SK-N-SH treated with all-trans-retinoic acid at 6 μM for 48 hours (cell line): Measurements from ENCODE around the gene EMC10.

ENCODE experiments used
- ATAC-seq: fragments of 200-7000 bp; cut with Tn5 transposase; 3 replicates; pipeline ENCODE4 v1.9.1; 2020; ENCODE audit warnings: mild to moderate bottlenecking, moderate library complexity
- ARNTL ChIP-seq: fragments of 450-650 bp; formaldehyde crosslinking; IDR thresholded peaks from 2 replicates; pipeline ENCODE4 v1.5.0; 2020; ENCODE audit warnings: low read depth, mild to moderate bottlenecking, moderate library complexity, borderline replicate concordance
- BACH2 ChIP-seq: fragments of 250-450 bp; sonication (Bioruptor Pico); IDR thresholded peaks from 2 replicates; pipeline ENCODE4 v1.9.0; 2021; ENCODE audit warnings: mild to moderate bottlenecking, borderline replicate concordance
- CREB5 ChIP-seq: fragments of 250-450 bp; sonication (Bioruptor Pico); IDR thresholded peaks from 2 replicates; pipeline ENCODE4 v1.5.1; 2020; ENCODE audit warnings: low read depth, mild to moderate bottlenecking, moderate library complexity
- CSDC2 ChIP-seq: fragments of 250-450 bp; sonication (Bioruptor Pico); IDR thresholded peaks from 2 replicates; pipeline ENCODE4 v1.5.0; 2020; ENCODE audit warnings: mild to moderate bottlenecking, moderate library complexity
- CSRNP3 ChIP-seq: fragments of 250-450 bp; sonication (Bioruptor Pico); IDR thresholded peaks from 2 replicates; pipeline ENCODE4 v1.5.1; 2021; ENCODE audit warnings: mild to moderate bottlenecking, moderate library complexity
- ESRRG ChIP-seq: fragments of 250-450 bp; sonication (Bioruptor Pico); IDR thresholded peaks from 2 replicates; pipeline ENCODE4 v1.6.1; 2021; ENCODE audit warnings: mild to moderate bottlenecking
- GLIS3 ChIP-seq: fragments of 250-450 bp; sonication (Bioruptor Pico); IDR thresholded peaks from 2 replicates; pipeline ENCODE4 v1.5.0; 2020; ENCODE audit warnings: mild to moderate bottlenecking, moderate library complexity
- ISL1 ChIP-seq: fragments of 250-450 bp; sonication (Bioruptor Pico); IDR thresholded peaks from 2 replicates; pipeline ENCODE4 v2.1.2; 2022; ENCODE audit warnings: mild to moderate bottlenecking, moderate library complexity
- OSR1 ChIP-seq: fragments of 250-450 bp; sonication (Bioruptor Pico); IDR thresholded peaks from 2 replicates; pipeline ENCODE4 v1.8.0; 2022; ENCODE audit warnings: moderate library complexity, mild to moderate bottlenecking, inconsistent platforms
- PATZ1 ChIP-seq: fragments of 250-450 bp; sonication (Bioruptor Pico); IDR thresholded peaks from 2 replicates; pipeline ENCODE4 v1.8.0; 2020; ENCODE audit warnings: mild to moderate bottlenecking, moderate library complexity, borderline replicate concordance
- POU6F1 ChIP-seq: fragments of 250-450 bp; sonication (Bioruptor Pico); IDR thresholded peaks from 2 replicates; pipeline ENCODE4 v1.8.0; 2021; ENCODE audit warnings: low read depth, mild to moderate bottlenecking, moderate library complexity, borderline replicate concordance
- RARB ChIP-seq: fragments of 250-450 bp; sonication (Bioruptor Pico); IDR thresholded peaks from 2 replicates; pipeline ENCODE4 v1.8.0; 2021; ENCODE audit warnings: mild to moderate bottlenecking, moderate library complexity
- SNAI2 ChIP-seq: fragments of 250-450 bp; sonication (Bioruptor Pico); IDR thresholded peaks from 2 replicates; pipeline ENCODE4 v1.5.0; 2020; ENCODE audit warnings: mild to moderate bottlenecking, moderate library complexity
- TOX ChIP-seq: fragments of 250-450 bp; sonication (Bioruptor Pico); IDR thresholded peaks from 2 replicates; pipeline ENCODE4 v1.8.0; 2021; ENCODE audit warnings: mild to moderate bottlenecking, moderate library complexity, borderline replicate concordance
- ZC3H10 ChIP-seq: fragments of 250-450 bp; sonication (Bioruptor Pico); IDR thresholded peaks from 2 replicates; pipeline ENCODE4 v1.5.1; 2021; ENCODE audit warnings: mild to moderate bottlenecking, moderate library complexity
- ZFP3 ChIP-seq: fragments of 250-450 bp; sonication (Bioruptor Pico); IDR thresholded peaks from 2 replicates; pipeline ENCODE4 v1.5.0; 2020; ENCODE audit warnings: mild to moderate bottlenecking, moderate library complexity
- ZFP30 ChIP-seq: fragments of 450-650 bp; formaldehyde crosslinking; IDR thresholded peaks from 2 replicates; pipeline ENCODE4 v1.5.0; 2022; ENCODE audit warnings: mild to moderate bottlenecking, moderate library complexity
- ZNF70 ChIP-seq: fragments of 450-650 bp; formaldehyde crosslinking; IDR thresholded peaks from 2 replicates; pipeline ENCODE4 v1.5.0; 2020; ENCODE audit warnings: mild to moderate bottlenecking, moderate library complexity
- ZNF8 ChIP-seq: fragments of 450-650 bp; formaldehyde crosslinking; IDR thresholded peaks from 2 replicates; pipeline ENCODE4 v1.5.0; 2020; ENCODE audit warnings: mild to moderate bottlenecking, moderate library complexity

EMC10 gene

GRCh38 chr19:50486823-50487515 lies 10.7 kb downstream of the EMC10 start:
- TF ChIP-seq BACH2 (CRISPR knock-in tag) = no peak
- ATAC-seq = peak; percentile 8; the same call in 1 of the 3 replicates

- TF ChIP-seq SNAI2 (CRISPR knock-in tag) = no peak
- 0 out of 2 replicates have a peak, but pooled peaks have one; percentile 21 for TF ChIP-seq ESRRG
- peak; percentile 28 for ATAC-seq
Observed at GRCh38 chr19:50488389-50489194, 12.3 kb downstream of the EMC10 start.

GRCh38 chr19:50489461-50490011 lies 13.2 kb downstream of the EMC10 start:
- TF ChIP-seq POU6F1 (no peak), PATZ1 (CRISPR knock-in tag) (no peak), CREB5 (no peak), TOX (CRISPR knock-in tag) (no peak), OSR1 (no peak), ZC3H10 (CRISPR knock-in tag) (no peak), ARNTL (no peak), SNAI2 (CRISPR knock-in tag) (no peak), CSRNP3 (CRISPR knock-in tag) (no peak), ZNF70 (no peak), GLIS3 (CRISPR knock-in tag) (no peak), RARB (no peak)
- ATAC-seq = no peak; the same call in 2 of the 3 replicates

GRCh38 chr19:50490411-50490811 lies 14.1 kb downstream of the EMC10 start:
- TF ChIP-seq POU6F1 (no peak), ZFP3 (CRISPR knock-in tag) (no peak), ISL1 (CRISPR knock-in tag) (no peak), PATZ1 (CRISPR knock-in tag) (no peak), BACH2 (CRISPR knock-in tag) (no peak), ZFP30 (no peak), TOX (CRISPR knock-in tag) (no peak), CREB5 (no peak), CSRNP3 (CRISPR knock-in tag) (no peak), ZC3H10 (CRISPR knock-in tag) (no peak), CSDC2 (CRISPR knock-in tag) (no peak), ZNF8 (CRISPR knock-in tag) (no peak), SNAI2 (CRISPR knock-in tag) (no peak), ARNTL (no peak), GLIS3 (CRISPR knock-in tag) (no peak)
- TF ChIP-seq, all 23 proteins: peak for 0
- no peak for ATAC-seq
